ENCODE data around the gene TRIM39. TPM values are rescaled to one million over a fixed set of nuclear protein-coding genes. Genes with fewer than 3 reads are reported as not detected.

The TRIM39 gene
- total RNA-seq, 1 donor from 2014 or later: 14.5 TPM

DNA sequence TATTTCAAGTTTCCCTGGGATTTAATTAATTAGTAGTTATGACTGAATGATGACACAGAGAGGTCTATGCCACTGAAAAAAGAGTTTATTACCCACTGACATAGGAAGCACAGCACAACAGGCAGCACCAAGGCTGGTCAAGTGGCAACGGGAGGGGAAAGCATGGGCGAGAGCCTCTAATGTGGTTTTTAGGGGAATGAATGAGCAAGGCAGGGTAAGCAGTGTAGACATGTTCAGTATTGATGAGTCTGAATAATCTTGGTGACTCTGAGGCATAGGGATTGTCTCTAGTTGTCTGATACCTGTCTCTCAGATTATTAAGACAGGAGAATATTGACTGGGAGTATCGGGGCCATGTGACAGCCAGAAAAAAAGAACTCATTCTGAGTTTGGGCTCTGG lies 64.5 kb downstream of the TRIM39 start:
- Mint-ChIP-seq H3K27ac (ENCODE audit: unreplicated experiment) (no peak overlapping the region), H3K4me3 (no peak overlapping the region), H3K36me3 (ENCODE audit: low read depth) (no peaks in the 10 kb centered on the region), H3K9me3 (no peaks in the 10 kb centered on the region), H3K27me3 (ENCODE audit: low read depth) (peaks cover 90% of the 10 kb centered on the region), H3K4me1 (no peaks in the 10 kb centered on the region)
- DNase-seq (ENCODE audit: low read depth, low spot score): no peak
- TF ChIP-seq CTCF (conservative IDR thresholded peaks at IDR 0.05): no peak

Other genes starting within 250 kb of the TRIM39 start
- gene TRIM31, start 213.8 kb upstream of the TRIM39 start, total RNA-seq: not detected in 2 replicates
- not detected in 2 replicates for gene TRIM40, start 190.8 kb upstream of the TRIM39 start, total RNA-seq
- gene TRIM10, start 165.7 kb upstream of the TRIM39 start, total RNA-seq: not detected in 2 replicates
- not detected in 2 replicates for gene TRIM15, start 163.4 kb upstream of the TRIM39 start, total RNA-seq
- gene TRIM26, start 113.5 kb upstream of the TRIM39 start, total RNA-seq: 36.2 and 36.5 TPM in 2 replicates
- 60.6 and 64.8 TPM in 2 replicates for gene RPP21, start 18.2 kb downstream of the TRIM39 start, total RNA-seq
- gene HLA-E, start 162.6 kb downstream of the TRIM39 start, total RNA-seq: 13.4 and 14.2 TPM in 2 replicates
- gene GNL1, start 229.6 kb downstream of the TRIM39 start, total RNA-seq: 71.0 and 71.6 TPM in 2 replicates
- gene PRR3, start 230.4 kb downstream of the TRIM39 start, total RNA-seq: 41.4 and 41.5 TPM in 2 replicates
- gene ABCF1, start 244.5 kb downstream of the TRIM39 start, total RNA-seq: 93.7 and 98.2 TPM in 2 replicates

Measured in neural crest cell (in vitro differentiated cells).